Heart right ventricle (tissue), 16 donors: Measurements from ENCODE around the gene RCAN2. TPM values are rescaled to one million over a fixed set of nuclear protein-coding genes. Genes with fewer than 3 reads are reported as not detected.

Experiments used
- ATAC-seq, 8 donors: fragments of 200-7000 bp; cut with Tn5 transposase; one replicate each; pipeline ENCODE4 v1.9.1; 2020; ENCODE audit warnings: mild to moderate bottlenecking in 8 of 8, moderate library complexity in 8 of 8, moderate number of reproducible peaks in 1 of 8
- DNase-seq, 2 donors: peaks; one replicate each; pipeline ENCODE4 v3.0.0-alpha.2; 2020
- H3K27ac ChIP-seq, 10 donors: fragments of 200-600 bp; sonication (generic) in 2 of 10; one replicate each; pipeline versions ENCODE4 v1.5.0 to v1.8.0; 2020 to 2022; ENCODE audit warnings: mild to moderate bottlenecking in 3 of 10
- H3K27me3 ChIP-seq, 7 donors: fragments of 200-600 bp; one replicate each; pipeline ENCODE4 v1.8.0; 2021 to 2022; ENCODE audit warnings: mild to moderate bottlenecking in 2 of 7
- H3K36me3 ChIP-seq, 9 donors: fragments of 200-600 bp; sonication (generic) in 1 of 9; one replicate each; pipeline versions ENCODE4 v1.5.0 to v1.8.0; 2020 to 2022; ENCODE audit warnings: mild to moderate bottlenecking in 2 of 9
- H3K4me1 ChIP-seq, 9 donors: fragments of 200-600 bp; sonication (generic) in 1 of 9; one replicate each; pipeline versions ENCODE4 v1.5.0 to v1.8.0; 2020 to 2022; ENCODE audit warnings: mild to moderate bottlenecking in 4 of 9
- H3K4me3 ChIP-seq, 10 donors: fragments of 200-600 bp; sonication (generic) in 2 of 10; one replicate each; pipeline versions ENCODE4 v1.5.0 to v1.8.0; 2020 to 2022; ENCODE audit warnings: mild to moderate bottlenecking in 7 of 10, moderate library complexity in 2 of 10
- H3K9me3 ChIP-seq, 11 donors: fragments of 200-600 bp in 10 of 11; sonication (generic) in 2 of 11; one replicate each; pipeline versions ENCODE4 v1.5.0 to v1.8.0; 2013 to 2022; ENCODE audit warnings: mild to moderate bottlenecking in 2 of 11, control low read depth in 1 of 11, moderate library complexity in 1 of 11
- CTCF ChIP-seq, 9 donors: fragments of 200-600 bp; sonication (generic) in 2 of 9; IDR thresholded peaks; one replicate each; pipeline versions ENCODE4 v1.5.0 to v1.8.0; 2021 to 2022; ENCODE audit warnings: antibody characterized with exemption in 9 of 9, mild to moderate bottlenecking in 5 of 9, moderate library complexity in 1 of 9
- WGBS, 2 donors: extraction: QIAGEN DNeasy Blood & Tissue Kit; methylation state at CpG; one replicate each; pipeline ENCODE4 v1.1.7; 2013; ENCODE audit warnings: inconsistent platforms in 1 of 2; 5-methylcytosine and 5-hydroxymethylcytosine counted together
- intact Hi-C, 10 donors: fragments of 100-400 bp; cut with DNase I; formaldehyde crosslinking; loops; one replicate each; pipeline versions ENCODE4 v1.11.1 to v1.14.2; 2022
- polyA plus RNA-seq, 2 donors: library from polyadenylated mRNA; stranded (reverse); fragments of 200-250 nt; gene quantifications; one replicate each; pipeline ENCODE4 v1.2.3, GENCODE V29; 2013
- total RNA-seq, 10 donors: library from RNA; stranded (reverse); fragmentation: NEBNext Ultra II Directional in 3 of 10; extraction: Animal tissue kit (Norgen Biotek cat#: 25700) in 3 of 10; gene quantifications; one replicate each; pipeline versions ENCODE4 v1.2.1 to v1.2.4, GENCODE V29; 2021 to 2023
- donor health status: Arrhythmogenic right ventricular cardiomyopathy.
- donor health status: ischemic (EF 13 %, LVEDD 7.1; RV severe dilation, severe dysfunction).
- donor health status: healthy with polysubstance abuse.
- donor health status: DM: no; HTN: yes; CAD: no.
- donor health status: DM: no; HTN: no; CAD: no.
- donor health status: ischemic (EF 25% LVEDD 6.9; RV normal size, moderate dysfunction).
- donor health status: ischemic (EF 25% LVEDD 5.7; RV mildly dilated, moderate dysfunction).
- donor health status: healthy.
- donor health status: DM: yes; HTN: yes; CAD: no.
- donor health status: Ischemic cardiomyopathy.
- donor health status: ischemic (EF 35%, LVEDD 5.7; RV mildly dilated, moderate dysfunction).
- donor health status: nonischemic (EF 11% LVEDD 7.7; RV severe dilation, severe dysfunction).
- donor health status: DM: yes; HTN: yes; CAD: no.
- donor health status: PGD.
- donor health status: ischemic (EF 29% LVEDD 5.4; RV normal size, mild dysfunction).
- donor health status: nonischemic (EF 23%, LVEDD 6.1; RV moderate dilation, normal function).

The RCAN2 gene
- total and polyA plus RNA-seq, 12 donors: 51.0 to 352 (median 298) TPM

- peak overlapping the region; percentile 70 to 97 (median 90) for H3K27ac ChIP-seq
- TF ChIP-seq CTCF (IDR thresholded peaks at IDR 0.05): peak; percentile 48 to 89 (median 74)
- H3K36me3 ChIP-seq: no peaks in the 10 kb centered on the region
- H3K9me3 ChIP-seq: no peaks in the 10 kb centered on the region
- H3K4me3 ChIP-seq: peak overlapping the region; percentile 55 to 79 (median 70)
- 6 to 7% methylated on average over 30 of the region's 30 CpGs for WGBS, 2 donors
- ATAC-seq (peak; percentile 84 to 94 (median 92)), DNase-seq (peak; percentile 56 to 65)
- intact Hi-C loops: loop anchor here (1.0 to 10.0 kb wide), 13 partner anchors 19 to 397 kb away; no protein-coding TSS in a partner anchor
- peaks cover 0 to 42% (median 11%) of the 10 kb centered on the region in 9 donors for H3K4me1 ChIP-seq
- peaks cover 0 to 73% (median 0%) of the 10 kb centered on the region in 7 donors for H3K27me3 ChIP-seq
Measured at GRCh38 chr6:46491628-46492547, 639 bp upstream of the RCAN2 start.

GRCh38 chr6:46490425-46491200, 636 bp downstream of the RCAN2 start:
- 4 to 5% methylated on average over 37 to 56 of the region's 56 CpGs for WGBS, 2 donors
- Histone ChIP-seq H3K9me3 (no peaks in the 10 kb centered on the region), H3K36me3 (no peaks in the 10 kb centered on the region), H3K27ac (peak overlapping the region; percentile 70 to 97 (median 90)), H3K4me3 (peak overlapping the region; percentile 55 to 79 (median 70)), H3K4me1 (peaks cover 0 to 55% (median 19%) of the 10 kb centered on the region in 9 donors), H3K27me3 (peaks cover 0 to 69% (median 0%) of the 10 kb centered on the region in 7 donors)
- ATAC-seq (peak; percentile 5 to 44 (median 28)), DNase-seq (peak; percentile 34 to 44)
- TF ChIP-seq CTCF (IDR thresholded peaks at IDR 0.05): peak in 7 of 9 donors; percentile 22 to 52 (median 34)
- intact Hi-C loops: loop anchor here (1.0 to 10.0 kb wide), 13 partner anchors 20 to 396 kb away; no protein-coding TSS in a partner anchor

GRCh38 chr6:46486181-46486580, 5.1 kb downstream of the RCAN2 start:
- Histone ChIP-seq H3K27me3 (peaks cover 0 to 37% (median 0%) of the 10 kb centered on the region in 7 donors), H3K9me3 (no peaks in the 10 kb centered on the region), H3K27ac (peak overlapping the region in 9 of 10 donors; percentile 24 to 97 (median 87)), H3K4me1 (peaks cover 0 to 85% (median 29%) of the 10 kb centered on the region in 9 donors), H3K36me3 (no peaks in the 10 kb centered on the region), H3K4me3 (peak overlapping the region in 2 of 10 donors; percentile 1 to 10)
- 42 to 46% methylated on average over 3 of the region's 3 CpGs for WGBS, 2 donors
- no peak for TF ChIP-seq CTCF (IDR thresholded peaks at IDR 0.05)
- intact Hi-C loops: loop anchor here in 2 of 10 donors (5.0 kb wide), 2 partner anchors 49 to 64 kb away; no protein-coding TSS in a partner anchor
- ATAC-seq (peak in 3 of 8 donors; percentile 42 to 48 (median 43)), DNase-seq (no peak)
